Left lung (tissue), 10 donors: ENCODE data around the gene PSD4. TPM values are rescaled to one million over a fixed set of nuclear protein-coding genes. Genes with fewer than 3 reads are reported as not detected.

Source experiments
- ATAC-seq: fragments of 200-7000 bp; cut with Tn5 transposase; one replicate; pipeline ENCODE4 v1.9.1; 2020; ENCODE audit warnings: moderate library complexity
- DNase-seq, 4 donors: peaks; one replicate each; pipeline ENCODE4 v3.0.0-alpha.2; 2013 to 2020
- H3K27ac ChIP-seq, 2 donors: fragments of 200-600 bp; sonication (generic) in 1 of 2; one replicate each; pipeline versions ENCODE4 v1.5.0 to v1.8.0; 2020 to 2021
- H3K27me3 ChIP-seq, 2 donors: fragments of 200-600 bp; sonication (generic) in 1 of 2; one replicate each; pipeline versions ENCODE4 v1.5.0 to v1.8.0; 2020 to 2021
- H3K36me3 ChIP-seq, 2 donors: fragments of 200-600 bp; sonication (generic) in 1 of 2; one replicate each; pipeline versions ENCODE4 v1.5.0 to v1.8.0; 2020 to 2021
- H3K4me1 ChIP-seq, 2 donors: fragments of 200-600 bp; one replicate each; pipeline ENCODE4 v1.8.0; 2021
- H3K4me3 ChIP-seq, 2 donors: fragments of 200-600 bp; sonication (generic) in 1 of 2; one replicate each; pipeline versions ENCODE4 v1.5.0 to v1.8.0; 2020 to 2021; ENCODE audit warnings: mild to moderate bottlenecking in 1 of 2
- H3K9me3 ChIP-seq, 2 donors: fragments of 200-600 bp; sonication (generic) in 1 of 2; one replicate each; pipeline versions ENCODE4 v1.5.0 to v1.8.0; 2020 to 2021
- CTCF ChIP-seq, 2 donors: fragments of 200-600 bp; sonication (generic) in 1 of 2; IDR thresholded peaks; one replicate each; pipeline versions ENCODE4 v1.5.0 to v1.8.0; 2021; ENCODE audit warnings: antibody characterized with exemption in 2 of 2
- intact Hi-C, 2 donors: fragments of 100-400 bp; cut with DNase I; formaldehyde crosslinking; loops; one replicate each; pipeline versions ENCODE4 v1.11.2 to v1.14.2; 2022
- polyA plus RNA-seq, 6 donors: library from polyadenylated mRNA; unstranded; fragments of 120-200 nt; gene quantifications; one replicate each; pipeline ENCODE4 v1.2.1, GENCODE V29; 2013; ENCODE audit not compliant: insufficient read length in 6 of 6
- total RNA-seq, 2 donors: library from RNA; stranded (reverse); fragmentation: NEBNext Ultra II Directional; extraction: Animal tissue kit (Norgen Biotek cat#: 25700); gene quantifications; one replicate each; pipeline ENCODE4 v1.2.1, GENCODE V29; 2021
- donor health status: DM: no; HTN: yes; CAD: no.
- donor health status: DM: no; HTN: no; CAD: no.

Gene PSD4
- total and polyA plus RNA-seq, 8 donors: 15.3 to 50.2 (median 20.7) TPM

DNA sequence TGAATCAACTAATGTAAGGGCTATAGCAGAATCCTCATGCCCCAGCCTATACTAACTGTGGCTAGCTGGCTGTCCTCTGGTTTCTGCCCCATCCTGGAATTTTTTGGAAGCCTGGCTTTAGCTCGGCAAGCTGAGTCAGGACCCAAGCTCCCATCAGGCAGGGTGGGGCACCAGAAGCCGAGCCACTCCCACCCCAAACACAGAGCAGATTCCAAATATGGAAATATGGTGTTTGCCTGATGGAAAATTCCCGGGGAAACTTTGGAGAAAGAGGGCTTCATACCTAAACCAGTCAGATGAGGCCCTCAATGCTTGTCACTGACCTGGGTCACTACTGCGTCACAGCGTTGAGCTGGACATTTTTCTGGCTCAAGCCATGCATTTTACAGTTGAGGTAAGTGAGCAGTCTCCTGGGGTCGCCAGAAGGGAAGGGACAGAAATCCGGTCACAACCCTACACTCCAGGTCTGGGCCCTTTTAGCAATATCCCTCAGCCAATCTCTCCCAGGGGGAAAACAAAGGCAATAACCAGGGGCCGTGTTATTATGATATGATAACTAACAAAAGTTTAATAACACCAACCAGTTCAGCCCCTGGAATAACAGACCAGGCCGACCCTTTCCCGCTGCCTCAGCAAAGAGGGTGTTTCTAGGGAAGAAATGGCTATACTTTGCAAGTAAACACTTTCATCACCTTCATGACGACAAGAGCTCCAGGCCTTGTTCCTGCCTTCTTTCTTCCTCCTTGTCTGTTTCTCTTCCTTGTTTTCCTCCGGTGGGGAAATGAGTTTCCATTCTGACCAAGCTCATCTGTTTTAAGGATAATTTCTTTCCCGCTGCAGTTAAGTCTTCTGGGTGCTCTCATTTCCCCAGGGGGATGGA, 37.7 kb downstream of the PSD4 start:
- Histone ChIP-seq H3K9me3 (no peaks in the 10 kb centered on the region), H3K27ac (peak overlapping the region in 1 of 2 donors; percentile 60), H3K4me3 (no peak overlapping the region), H3K36me3 (no peaks in the 10 kb centered on the region), H3K27me3 (no peaks in the 10 kb centered on the region), H3K4me1 (peaks cover 9 to 23% of the 10 kb centered on the region in 2 donors)
- TF ChIP-seq CTCF (IDR thresholded peaks at IDR 0.05): no peak
- intact Hi-C loops: no loop called here
- ATAC-seq (peak; percentile 43), DNase-seq (no peak)

DNA sequence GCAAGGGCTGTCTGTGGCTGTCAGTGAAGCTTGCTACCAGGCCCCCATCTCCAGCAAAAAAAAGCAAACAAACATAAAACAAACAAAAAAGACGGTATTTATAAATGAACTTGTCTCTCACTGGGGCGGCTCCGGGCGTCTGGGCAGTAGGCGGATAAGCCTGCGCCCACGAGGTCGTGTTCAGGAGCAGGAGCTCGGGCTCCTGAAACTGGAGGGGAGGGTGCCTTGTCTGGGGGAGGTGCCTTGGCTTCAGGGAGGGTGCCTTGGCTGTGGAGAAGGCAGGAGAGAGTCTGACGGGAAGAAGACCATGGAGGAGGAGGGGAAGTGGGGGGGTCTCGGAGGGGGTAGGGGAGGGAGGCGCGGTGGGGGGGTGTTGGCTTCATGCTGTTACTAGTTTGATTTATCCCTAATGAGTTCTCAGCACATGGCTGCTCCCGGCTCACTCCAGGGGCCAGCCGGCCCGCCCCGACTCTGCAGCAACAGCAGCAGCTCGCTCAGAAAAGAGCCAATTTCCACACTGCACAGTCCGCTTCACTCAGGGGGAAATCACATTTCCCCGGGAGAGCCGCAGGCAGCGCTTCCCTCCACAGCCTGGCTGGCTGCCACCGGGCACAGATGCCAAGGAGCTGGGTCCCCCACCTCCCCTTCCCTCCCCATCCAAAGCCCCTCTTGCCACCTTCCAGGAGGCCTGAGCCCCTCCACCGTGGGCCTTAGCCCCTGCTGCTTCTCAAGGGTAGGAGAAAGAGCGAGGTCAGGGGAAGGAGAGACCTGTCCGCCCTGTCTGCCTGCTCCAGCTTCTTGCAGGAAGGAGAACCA, 38.7 kb downstream of the PSD4 start:
- Histone ChIP-seq H3K4me1 (peaks cover 9 to 29% of the 10 kb centered on the region in 2 donors), H3K27ac (peak overlapping the region in 1 of 2 donors; percentile 60), H3K4me3 (no peak overlapping the region), H3K27me3 (no peaks in the 10 kb centered on the region), H3K9me3 (no peaks in the 10 kb centered on the region), H3K36me3 (no peaks in the 10 kb centered on the region)
- no peak for TF ChIP-seq CTCF (IDR thresholded peaks at IDR 0.05)
- intact Hi-C loops: no loop called here
- peak; percentile 57 for ATAC-seq
- peak in 2 of 4 donors; percentile 48 to 51 for DNase-seq

DNA sequence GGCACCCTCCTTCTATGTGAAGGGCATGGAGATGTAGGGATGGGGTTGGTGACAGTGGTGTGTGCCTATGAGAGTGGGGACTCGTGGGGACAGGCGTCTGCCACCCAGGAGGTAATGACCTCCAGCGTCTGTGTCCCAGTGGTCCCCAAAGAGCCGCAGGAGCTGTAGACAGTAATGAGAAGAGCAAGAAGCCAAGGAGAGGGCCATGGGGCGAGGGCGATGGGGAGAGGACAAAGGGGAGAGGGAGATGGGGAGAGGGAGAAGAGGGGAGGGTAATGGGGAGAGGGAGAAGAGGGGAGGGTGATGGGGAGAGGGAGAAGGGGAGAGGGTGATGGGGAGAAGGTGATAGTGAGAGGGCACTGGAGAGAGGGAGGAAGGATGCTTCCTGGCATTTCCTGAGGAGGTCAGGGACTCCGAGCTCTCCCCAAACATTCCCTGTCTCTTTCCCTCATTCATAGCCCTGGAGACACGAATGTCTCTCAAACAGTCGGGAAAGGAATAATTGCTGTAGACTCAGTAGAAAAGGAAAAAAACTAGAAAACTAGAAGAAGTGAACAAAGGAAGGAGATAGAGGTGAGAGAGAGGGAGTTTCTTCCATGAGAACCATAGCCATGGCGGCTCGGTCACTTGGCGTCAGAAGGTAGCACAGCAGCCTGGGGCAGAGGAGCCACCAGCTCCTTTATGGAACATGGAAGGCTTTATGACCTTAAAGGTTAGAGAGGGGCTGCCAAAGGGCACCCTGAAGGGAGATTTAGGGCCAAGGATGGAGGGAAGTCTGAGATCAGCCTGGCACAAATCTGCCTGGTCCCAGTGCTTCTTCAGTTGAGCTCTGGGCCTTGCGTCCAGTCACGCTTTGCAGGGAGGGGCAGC, 39.5 kb downstream of the PSD4 start:
- TF ChIP-seq CTCF (IDR thresholded peaks at IDR 0.05): no peak
- Histone ChIP-seq H3K9me3 (no peaks in the 10 kb centered on the region), H3K4me1 (peaks cover 9 to 37% of the 10 kb centered on the region in 2 donors), H3K36me3 (no peaks in the 10 kb centered on the region), H3K27ac (peak overlapping the region in 1 of 2 donors; percentile 60), H3K4me3 (no peak overlapping the region), H3K27me3 (no peaks in the 10 kb centered on the region)
- no peak for DNase-seq
- ATAC-seq: no peak
- intact Hi-C loops: no loop called here

GRCh38 chr2:113214141-113214540, 40.4 kb downstream of the PSD4 start:
- no peak overlapping the region for H3K27ac ChIP-seq
- peaks cover 9 to 43% of the 10 kb centered on the region in 2 donors for H3K4me1 ChIP-seq
- TF ChIP-seq CTCF (IDR thresholded peaks at IDR 0.05): no peak

More at GRCh38 chr2:113214141-113214540, 40.4 kb downstream of the PSD4 start:
- no peaks in the 10 kb centered on the region for H3K9me3 ChIP-seq
- no peaks in the 10 kb centered on the region for H3K36me3 ChIP-seq
- DNase-seq (no peak), ATAC-seq (no peak)
- intact Hi-C loops: no loop called here
- H3K4me3 ChIP-seq: no peak overlapping the region
- H3K27me3 ChIP-seq: no peaks in the 10 kb centered on the region
